ENCODE data around the gene GJB4. TPM values are rescaled to one million over a fixed set of nuclear protein-coding genes. Genes with fewer than 3 reads are reported as not detected.
A peak's percentile ranks its signal among the peaks of the same experiment; 100 is the strongest.

GJB4 gene
- polyA plus RNA-seq, 6 donors from 2014 or later = not detected

DNA sequence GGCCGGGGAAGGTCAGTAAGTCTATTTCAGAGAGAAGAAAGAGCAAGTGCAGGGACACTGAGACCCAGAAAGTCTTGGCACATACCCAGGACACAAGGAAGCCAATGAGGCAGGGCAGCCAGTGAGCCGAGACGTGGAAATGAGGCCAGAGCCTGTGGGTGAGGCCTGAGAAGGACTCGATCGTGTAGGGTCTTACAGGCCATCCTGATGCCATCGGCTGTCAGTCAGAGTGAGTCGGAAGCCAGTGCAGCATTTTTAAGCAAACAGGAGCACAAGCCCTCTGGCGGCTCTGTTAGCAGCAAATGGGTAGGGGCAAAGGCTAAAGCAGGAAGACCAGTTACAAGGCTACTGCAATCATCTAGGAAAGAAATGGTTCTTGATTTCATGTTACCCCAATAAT is 15.4 kb downstream of the GJB4 start:
- Mint-ChIP-seq H3K27ac (no peak overlapping the region), H3K4me3 (no peak overlapping the region), H3K9me3 (no peaks in the 10 kb centered on the region), H3K4me1 (no peaks in the 10 kb centered on the region), H3K36me3 (no peaks in the 10 kb centered on the region), H3K27me3 (peaks cover 22 to 28% (median 23%) of the 10 kb centered on the region in 3 donors)
- no peak for ATAC-seq (ENCODE audit: low read depth in 2 of 2)
- DNase-seq = no peak

DNA sequence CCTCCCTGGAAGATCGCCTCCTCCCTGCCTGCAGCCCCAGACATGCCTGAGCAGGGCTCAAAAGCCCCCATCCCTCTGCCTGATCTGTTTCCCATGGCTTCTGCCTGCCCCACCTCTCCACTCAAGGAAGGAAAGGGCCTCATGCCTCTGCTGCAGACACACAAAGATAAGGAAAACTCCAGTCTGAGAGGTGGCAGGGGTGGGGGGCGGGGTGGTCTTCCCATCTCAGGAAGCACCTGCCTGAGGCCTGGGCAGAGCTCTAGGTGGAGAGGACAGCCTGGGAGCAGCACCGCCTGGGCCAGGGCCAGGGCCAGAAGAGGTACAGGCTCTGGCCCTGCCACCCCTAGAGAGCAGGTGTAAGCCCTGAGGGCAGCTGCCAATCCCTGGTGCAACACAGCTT is 17.4 kb downstream of the GJB4 start:
- peaks cover 28 to 31% (median 31%) of the 10 kb centered on the region in 3 donors for H3K27me3 Mint-ChIP-seq
- no peak overlapping the region for H3K4me3 Mint-ChIP-seq
- H3K36me3 Mint-ChIP-seq = no peaks in the 10 kb centered on the region
- ATAC-seq (ENCODE audit: low read depth in 2 of 2) (no peak), DNase-seq (no peak)
- no peaks in the 10 kb centered on the region for H3K9me3 Mint-ChIP-seq
- no peak overlapping the region for H3K27ac Mint-ChIP-seq
- H3K4me1 Mint-ChIP-seq = peaks cover 0 to 1% (median 1%) of the 10 kb centered on the region in 3 donors

DNA sequence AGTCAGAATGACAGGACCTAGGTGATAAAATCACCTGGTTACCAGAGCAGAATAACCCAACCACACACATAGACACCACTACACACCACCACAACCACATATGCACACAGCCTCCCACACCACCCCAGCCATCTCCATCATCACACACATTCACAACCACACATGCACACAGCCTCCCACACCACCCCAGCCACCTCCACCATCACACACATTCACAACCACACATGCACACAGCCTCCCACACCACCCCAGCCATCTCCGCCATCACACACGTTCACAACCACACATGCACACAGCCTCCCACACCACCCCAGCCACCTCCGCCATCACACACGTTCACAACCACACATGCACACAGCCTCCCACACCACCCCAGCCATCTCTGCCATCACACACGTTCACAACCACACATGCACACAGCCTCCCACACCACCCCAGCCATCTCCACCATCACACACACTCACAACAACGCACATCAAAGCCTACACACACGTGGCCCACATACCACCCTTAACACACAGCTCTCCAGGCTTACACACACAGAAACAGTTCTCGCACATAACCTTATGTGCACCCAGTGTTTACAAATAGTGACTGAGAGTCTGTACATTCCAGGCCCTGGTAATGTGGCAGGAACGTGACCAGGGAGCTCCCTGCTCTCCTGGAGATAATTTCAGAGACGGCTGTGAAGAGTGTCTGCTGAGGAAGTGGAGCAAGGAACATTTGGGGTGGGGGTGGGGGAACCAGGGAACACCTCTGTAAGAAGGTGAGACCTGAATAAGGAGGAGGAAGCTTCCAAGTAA is 18.2 kb downstream of the GJB4 start:
- Mint-ChIP-seq H3K4me3 (no peak overlapping the region), H3K27ac (no peak overlapping the region), H3K4me1 (peaks cover 0 to 5% (median 4%) of the 10 kb centered on the region in 3 donors), H3K9me3 (no peaks in the 10 kb centered on the region), H3K36me3 (no peaks in the 10 kb centered on the region), H3K27me3 (peaks cover 31 to 39% (median 36%) of the 10 kb centered on the region in 3 donors)
- no peak for DNase-seq
- ATAC-seq (ENCODE audit: low read depth in 2 of 2) = no peak

DNA sequence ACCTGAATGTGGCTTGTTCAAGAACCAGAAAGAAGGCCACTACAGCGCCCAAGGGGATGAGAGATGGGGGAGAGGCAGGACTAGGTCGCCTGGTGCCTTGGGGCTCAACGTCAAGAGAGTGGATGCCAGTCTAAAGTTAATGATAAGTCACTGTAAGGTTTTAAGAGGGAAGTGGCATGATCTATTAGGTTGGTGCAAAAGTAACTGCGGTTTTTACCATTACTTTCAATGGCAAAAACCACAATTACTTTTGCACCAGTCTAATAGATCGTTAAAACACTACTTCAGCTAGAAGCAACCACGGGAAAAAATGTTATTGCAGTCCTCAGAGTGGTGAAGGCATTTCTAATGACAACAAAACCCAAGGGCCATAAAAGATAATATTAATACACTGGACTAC is 18.8 kb downstream of the GJB4 start:
- Mint-ChIP-seq H3K27me3 (peaks cover 32 to 46% (median 42%) of the 10 kb centered on the region in 3 donors), H3K4me1 (peaks cover 0 to 5% (median 4%) of the 10 kb centered on the region in 3 donors), H3K27ac (no peak overlapping the region), H3K36me3 (no peaks in the 10 kb centered on the region), H3K9me3 (no peaks in the 10 kb centered on the region), H3K4me3 (no peak overlapping the region)
- ATAC-seq (ENCODE audit: low read depth in 2 of 2) (no peak), DNase-seq (no peak)

DNA sequence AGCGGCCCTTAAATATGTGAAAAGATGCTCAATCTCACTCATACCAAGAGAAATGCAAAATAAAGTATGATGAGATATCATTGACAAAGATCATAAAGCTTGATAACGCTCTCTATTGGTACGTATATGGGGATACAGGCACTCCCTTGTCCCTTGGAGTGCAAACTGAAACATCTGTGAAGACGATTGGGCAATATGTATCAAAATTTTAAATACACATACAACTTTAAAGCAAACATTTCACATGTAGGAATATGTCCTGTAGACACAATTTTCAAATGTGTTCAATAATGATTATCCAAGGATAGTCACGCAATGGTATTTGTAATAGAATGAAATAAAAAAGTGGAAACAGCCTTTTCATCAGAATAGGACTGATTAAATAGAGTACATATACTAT is 19.5 kb downstream of the GJB4 start:
- Mint-ChIP-seq H3K36me3 (no peaks in the 10 kb centered on the region), H3K27me3 (peaks cover 37 to 52% (median 49%) of the 10 kb centered on the region in 3 donors), H3K9me3 (no peaks in the 10 kb centered on the region), H3K4me1 (peaks cover 0 to 5% (median 4%) of the 10 kb centered on the region in 3 donors), H3K4me3 (no peak overlapping the region), H3K27ac (no peak overlapping the region)
- DNase-seq (no peak), ATAC-seq (ENCODE audit: low read depth in 2 of 2) (no peak)

DNA sequence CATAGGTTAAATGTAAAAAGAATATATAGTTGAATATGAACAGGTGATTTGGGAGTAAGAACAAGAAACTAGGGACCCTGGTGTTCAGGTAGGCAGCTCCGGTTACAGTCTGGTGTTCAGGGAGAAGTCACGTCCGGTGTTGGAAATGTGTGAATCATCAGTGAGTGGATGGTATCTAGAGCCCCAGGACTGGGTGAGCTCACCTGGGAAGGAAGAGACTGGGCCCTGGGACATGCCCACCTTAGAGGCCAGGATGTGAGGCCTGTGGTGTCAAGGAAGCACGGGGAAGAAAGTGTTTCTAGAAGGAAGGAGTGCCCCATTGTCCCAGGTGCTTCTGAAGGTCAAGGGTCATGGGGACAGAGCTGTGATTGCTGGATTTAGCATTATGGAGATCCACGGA is 20.0 kb downstream of the GJB4 start:
- DNase-seq (no peak), ATAC-seq (ENCODE audit: low read depth in 2 of 2) (no peak)
- Mint-ChIP-seq H3K36me3 (no peaks in the 10 kb centered on the region), H3K9me3 (no peaks in the 10 kb centered on the region), H3K27ac (peak overlapping the region in 1 of 6 donors; percentile 32), H3K4me1 (peaks cover 0 to 5% (median 4%) of the 10 kb centered on the region in 3 donors), H3K4me3 (peak overlapping the region in 2 of 8 donors; percentile 3 to 16), H3K27me3 (peaks cover 43 to 55% (median 54%) of the 10 kb centered on the region in 3 donors)

DNA sequence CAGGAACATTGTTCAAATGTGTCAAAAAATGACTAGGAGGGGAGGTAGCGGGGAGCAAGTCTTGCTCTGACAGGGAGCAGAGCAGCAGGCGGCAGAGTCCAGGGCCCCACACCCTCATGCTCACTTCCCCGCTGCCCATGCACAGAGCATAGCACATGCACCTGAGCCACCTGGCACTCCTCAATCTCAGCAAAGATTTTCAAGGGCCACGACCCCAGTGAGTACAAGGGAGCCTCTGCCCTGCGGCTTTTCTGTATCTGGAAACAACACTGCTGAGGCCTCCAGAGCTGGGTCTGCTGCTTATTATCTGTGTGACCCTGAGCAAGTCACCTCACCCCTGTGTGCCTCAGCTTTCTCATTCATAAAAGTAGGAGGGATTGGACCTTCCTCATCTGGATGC is 20.4 kb downstream of the GJB4 start:
- Mint-ChIP-seq H3K4me1 (peaks cover 0 to 5% (median 4%) of the 10 kb centered on the region in 3 donors), H3K4me3 (peak overlapping the region in 1 of 8 donors; percentile 3), H3K27ac (no peak overlapping the region), H3K27me3 (peaks cover 46 to 58% (median 57%) of the 10 kb centered on the region in 3 donors), H3K9me3 (no peaks in the 10 kb centered on the region), H3K36me3 (no peaks in the 10 kb centered on the region)
- DNase-seq (no peak), ATAC-seq (ENCODE audit: low read depth in 2 of 2) (no peak)

DNA sequence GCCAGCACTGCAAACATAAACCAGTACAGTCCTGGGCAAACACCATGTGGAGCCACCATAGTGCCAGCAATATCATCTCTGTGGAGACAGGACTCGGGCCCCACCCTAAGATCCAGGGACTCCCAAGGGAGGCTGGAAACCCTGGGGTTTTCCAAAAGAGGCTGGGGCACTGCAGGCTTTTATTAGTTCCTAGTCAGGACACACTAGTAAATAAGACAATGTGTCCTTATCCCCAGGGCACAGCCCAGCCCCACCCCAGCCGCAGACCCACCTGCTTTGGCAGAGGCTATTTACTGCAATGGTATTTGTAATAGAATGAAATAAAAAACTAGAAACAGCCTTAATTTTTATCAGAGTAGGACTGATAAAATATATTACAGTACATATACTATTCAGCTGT is 21.0 kb downstream of the GJB4 start:
- H3K9me3 Mint-ChIP-seq = no peaks in the 10 kb centered on the region
- peaks cover 0 to 5% (median 4%) of the 10 kb centered on the region in 3 donors for H3K4me1 Mint-ChIP-seq
- ATAC-seq (ENCODE audit: low read depth in 2 of 2) (no peak), DNase-seq (no peak)
- peak overlapping the region in 1 of 8 donors; percentile 16 for H3K4me3 Mint-ChIP-seq
- peaks cover 49 to 64% (median 63%) of the 10 kb centered on the region in 3 donors for H3K27me3 Mint-ChIP-seq
- H3K27ac Mint-ChIP-seq = no peak overlapping the region
- H3K36me3 Mint-ChIP-seq = no peaks in the 10 kb centered on the region

DNA sequence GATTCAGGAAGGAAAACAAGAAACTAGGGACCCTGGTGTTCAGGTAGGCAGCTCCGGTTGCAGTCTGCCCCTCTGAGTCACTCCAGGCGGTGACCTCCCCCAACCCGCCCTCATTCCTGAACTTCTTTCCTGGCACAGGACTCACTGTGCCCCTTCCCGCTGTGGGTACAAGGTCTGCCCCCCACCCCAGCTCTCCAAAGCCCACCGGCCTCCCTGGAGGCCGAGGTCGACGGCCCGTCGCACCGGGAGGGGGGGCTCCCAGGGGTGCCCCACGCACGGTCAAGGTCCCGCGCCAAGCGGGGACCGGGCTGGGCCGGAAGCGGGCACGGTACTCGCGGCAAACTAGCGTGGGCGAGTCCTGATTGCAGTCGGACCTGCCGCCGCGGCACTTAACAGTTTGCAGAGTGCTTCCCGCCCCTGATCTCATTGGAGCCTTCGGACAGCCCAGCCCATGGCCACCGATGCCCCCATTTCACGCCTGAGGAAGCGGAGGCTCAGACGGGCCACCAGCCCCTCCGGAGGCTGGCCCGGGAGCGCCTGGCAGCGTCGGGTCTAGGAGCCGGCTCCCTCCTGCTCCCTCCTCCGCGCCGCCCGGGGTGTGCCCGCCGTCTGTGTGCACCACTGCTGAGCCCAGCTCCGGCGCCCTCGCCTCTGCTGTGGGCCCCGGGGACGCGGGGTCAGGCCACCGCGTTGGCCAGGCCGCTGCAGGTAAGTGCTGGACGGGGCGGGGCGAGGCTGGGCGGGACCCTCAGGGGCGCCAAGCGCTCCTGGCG is 21.7 kb downstream of the GJB4 start, which contains the start of gene GJB3:
TSS of gene GJB3 (plus strand) at position 144 of the 773 bp plus-strand sequence. CDS start 3,549 bp downstream, outside the sequence.
- H3K9me3 Mint-ChIP-seq = no peaks in the 10 kb centered on the region
- ATAC-seq (ENCODE audit: low read depth in 2 of 2) = no peak
- DNase-seq = no peak
- H3K27me3 Mint-ChIP-seq = peaks cover 51 to 70% (median 69%) of the 10 kb centered on the region in 3 donors
- peak within 1 kb of the TSS in 3 of 8 donors; percentile 14 to 61 (median 36) for H3K4me3 Mint-ChIP-seq
- H3K27ac Mint-ChIP-seq = peak within 1 kb of the TSS in 1 of 6 donors; percentile 72
- H3K4me1 Mint-ChIP-seq = peaks cover 0 to 5% (median 5%) of the 10 kb centered on the region in 3 donors
- no peaks in the 10 kb centered on the region for H3K36me3 Mint-ChIP-seq

DNA sequence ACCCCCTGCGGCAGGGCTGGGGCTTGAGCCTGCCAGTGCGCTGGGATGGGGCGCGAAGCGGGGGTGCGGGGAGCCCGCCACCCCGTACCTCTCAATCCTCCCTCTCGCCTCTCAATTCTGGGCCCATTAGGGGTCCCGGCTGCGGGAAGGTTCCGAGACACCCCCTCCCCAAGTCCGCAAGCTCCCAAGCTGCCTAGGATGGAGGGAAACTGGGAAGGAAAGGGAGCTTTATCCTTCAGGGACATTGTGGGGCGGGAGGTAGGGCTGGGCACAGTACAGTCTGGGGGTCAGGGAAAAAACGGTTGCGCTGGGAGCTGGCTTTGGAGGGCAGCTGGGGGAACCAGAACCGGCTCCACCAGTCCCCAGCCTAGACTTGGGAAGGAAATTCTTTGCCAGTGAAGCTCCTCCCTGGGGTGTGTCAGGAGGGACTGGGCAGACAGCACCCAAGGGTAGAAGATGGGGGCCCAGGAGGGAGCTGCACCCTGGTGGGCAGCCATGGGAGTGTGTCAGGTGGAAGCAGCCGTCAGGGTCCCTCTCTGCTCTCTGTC is 22.4 kb downstream of the GJB4 start:
- ATAC-seq (ENCODE audit: low read depth in 2 of 2) (no peak), DNase-seq (no peak)
- H3K36me3 Mint-ChIP-seq = no peaks in the 10 kb centered on the region
- H3K27me3 Mint-ChIP-seq = peaks cover 56 to 77% (median 76%) of the 10 kb centered on the region in 3 donors
- no peaks in the 10 kb centered on the region for H3K9me3 Mint-ChIP-seq
- H3K4me3 Mint-ChIP-seq = peak overlapping the region in 3 of 8 donors; percentile 14 to 70 (median 61)
- H3K4me1 Mint-ChIP-seq = peaks cover 5 to 10% (median 5%) of the 10 kb centered on the region in 3 donors
- peak overlapping the region in 1 of 6 donors; percentile 72 for H3K27ac Mint-ChIP-seq

DNA sequence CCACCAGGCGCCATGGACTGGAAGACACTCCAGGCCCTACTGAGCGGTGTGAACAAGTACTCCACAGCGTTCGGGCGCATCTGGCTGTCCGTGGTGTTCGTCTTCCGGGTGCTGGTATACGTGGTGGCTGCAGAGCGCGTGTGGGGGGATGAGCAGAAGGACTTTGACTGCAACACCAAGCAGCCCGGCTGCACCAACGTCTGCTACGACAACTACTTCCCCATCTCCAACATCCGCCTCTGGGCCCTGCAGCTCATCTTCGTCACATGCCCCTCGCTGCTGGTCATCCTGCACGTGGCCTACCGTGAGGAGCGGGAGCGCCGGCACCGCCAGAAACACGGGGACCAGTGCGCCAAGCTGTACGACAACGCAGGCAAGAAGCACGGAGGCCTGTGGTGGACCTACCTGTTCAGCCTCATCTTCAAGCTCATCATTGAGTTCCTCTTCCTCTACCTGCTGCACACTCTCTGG is 25.2 kb downstream of the GJB4 start:
- ATAC-seq (ENCODE audit: low read depth in 2 of 2) (no peak), DNase-seq (no peak)
- H3K27ac Mint-ChIP-seq = no peak overlapping the region
- no peak overlapping the region for H3K4me3 Mint-ChIP-seq
- H3K36me3 Mint-ChIP-seq = no peaks in the 10 kb centered on the region
- peaks cover 5 to 12% (median 5%) of the 10 kb centered on the region in 3 donors for H3K4me1 Mint-ChIP-seq
- no peaks in the 10 kb centered on the region for H3K9me3 Mint-ChIP-seq
- H3K27me3 Mint-ChIP-seq = peaks cover 43 to 77% (median 70%) of the 10 kb centered on the region in 3 donors

DNA sequence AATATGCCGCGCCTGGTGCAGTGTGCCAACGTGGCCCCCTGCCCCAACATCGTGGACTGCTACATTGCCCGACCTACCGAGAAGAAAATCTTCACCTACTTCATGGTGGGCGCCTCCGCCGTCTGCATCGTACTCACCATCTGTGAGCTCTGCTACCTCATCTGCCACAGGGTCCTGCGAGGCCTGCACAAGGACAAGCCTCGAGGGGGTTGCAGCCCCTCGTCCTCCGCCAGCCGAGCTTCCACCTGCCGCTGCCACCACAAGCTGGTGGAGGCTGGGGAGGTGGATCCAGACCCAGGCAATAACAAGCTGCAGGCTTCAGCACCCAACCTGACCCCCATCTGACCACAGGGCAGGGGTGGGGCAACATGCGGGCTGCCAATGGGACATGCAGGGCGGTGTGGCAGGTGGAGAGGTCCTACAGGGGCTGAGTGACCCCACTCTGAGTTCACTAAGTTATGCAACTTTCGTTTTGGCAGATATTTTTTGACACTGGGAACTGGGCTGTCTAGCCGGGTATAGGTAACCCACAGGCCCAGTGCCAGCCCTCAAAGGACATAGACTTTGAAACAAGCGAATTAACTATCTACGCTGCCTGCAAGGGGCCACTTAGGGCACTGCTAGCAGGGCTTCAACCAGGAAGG is 25.8 kb downstream of the GJB4 start:
- Mint-ChIP-seq H3K4me1 (peaks cover 5 to 15% (median 5%) of the 10 kb centered on the region in 3 donors), H3K9me3 (no peaks in the 10 kb centered on the region), H3K36me3 (no peaks in the 10 kb centered on the region), H3K4me3 (no peak overlapping the region), H3K27me3 (peaks cover 44 to 77% (median 72%) of the 10 kb centered on the region in 3 donors), H3K27ac (no peak overlapping the region)
- no peak for ATAC-seq (ENCODE audit: low read depth in 2 of 2)
- DNase-seq = no peak
